ENCODE results near the gene MEMO1.
A peak's percentile ranks its signal among the peaks of the same experiment; 100 is the strongest.
"Not testable (repeated sequence)": the region's sequence is repeated elsewhere in the genome, so short reads cannot be mapped to it uniquely, and the experiment has no call there.

The MEMO1 gene

GRCh38 chr2:32010670-32011484 lies at the start of gene MEMO1:
MEMO1 (minus strand) TSS chr2:32011008; CDS start chr2:32010247, 761 bp downstream.
- peak; percentile 59 for DNase-seq (ENCODE audit: low spot score)

GRCh38 chr2:32060266-32060665 lies 49.5 kb upstream of the MEMO1 start:
- DNase-seq (ENCODE audit: low spot score): no peak

GRCh38 chr2:32058130-32058529 lies 47.3 kb upstream of the MEMO1 start:
- DNase-seq (ENCODE audit: low spot score): peak; percentile 48

DNA sequence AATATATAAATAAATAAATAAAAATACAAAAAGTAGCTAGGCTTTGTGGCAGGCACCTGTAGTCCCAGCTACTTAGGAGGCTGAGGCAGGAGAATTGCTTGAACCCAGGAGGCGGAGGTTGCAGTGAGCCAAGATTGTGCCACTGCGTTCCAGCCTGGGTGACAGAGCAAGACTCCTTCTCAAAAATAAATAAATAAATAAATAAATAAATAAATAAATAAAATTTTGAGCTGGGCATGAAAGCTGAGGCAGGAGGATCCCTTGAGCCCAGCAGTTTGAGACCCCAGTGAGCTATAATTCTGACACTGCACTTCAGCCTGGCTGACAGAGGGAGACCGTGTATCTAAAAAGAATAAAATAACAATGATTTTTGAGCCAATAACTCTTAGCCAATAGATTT lies 43.8 kb upstream of the MEMO1 start:
- DNase-seq (ENCODE audit: low spot score): not testable (repeated sequence)

- DNase-seq (ENCODE audit: low spot score): no peak
Observed at GRCh38 chr2:32051836-32052439, 41.1 kb upstream of the MEMO1 start.

DNA sequence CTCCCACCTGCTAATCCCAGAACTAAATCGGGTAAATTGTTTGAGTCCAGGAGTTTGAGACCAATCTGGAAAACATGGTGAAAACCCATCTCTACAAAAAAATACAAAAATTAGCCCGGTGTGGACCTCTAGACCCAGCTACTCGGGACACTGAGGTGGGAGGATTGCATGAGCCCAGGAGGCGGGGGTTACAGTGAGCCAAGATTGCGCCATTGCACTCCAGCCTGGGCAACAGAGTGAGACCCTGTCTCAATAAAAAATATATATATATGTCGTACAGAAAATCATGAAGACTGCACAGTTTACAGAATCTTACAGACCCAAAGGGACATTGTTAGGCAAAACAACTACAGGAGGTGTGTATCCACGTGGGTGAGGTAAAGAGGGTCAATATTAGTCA lies 32.8 kb upstream of the MEMO1 start:
- DNase-seq (ENCODE audit: low spot score): no peak

- DNase-seq (ENCODE audit: low spot score): peak; percentile 93
Observed at GRCh38 chr2:32039447-32040219, 28.8 kb upstream of the MEMO1 start, which contains the start of gene DPY30. DPY30 (minus strand) TSS chr2:32039805; CDS start chr2:32039456, 349 bp downstream.

DNA sequence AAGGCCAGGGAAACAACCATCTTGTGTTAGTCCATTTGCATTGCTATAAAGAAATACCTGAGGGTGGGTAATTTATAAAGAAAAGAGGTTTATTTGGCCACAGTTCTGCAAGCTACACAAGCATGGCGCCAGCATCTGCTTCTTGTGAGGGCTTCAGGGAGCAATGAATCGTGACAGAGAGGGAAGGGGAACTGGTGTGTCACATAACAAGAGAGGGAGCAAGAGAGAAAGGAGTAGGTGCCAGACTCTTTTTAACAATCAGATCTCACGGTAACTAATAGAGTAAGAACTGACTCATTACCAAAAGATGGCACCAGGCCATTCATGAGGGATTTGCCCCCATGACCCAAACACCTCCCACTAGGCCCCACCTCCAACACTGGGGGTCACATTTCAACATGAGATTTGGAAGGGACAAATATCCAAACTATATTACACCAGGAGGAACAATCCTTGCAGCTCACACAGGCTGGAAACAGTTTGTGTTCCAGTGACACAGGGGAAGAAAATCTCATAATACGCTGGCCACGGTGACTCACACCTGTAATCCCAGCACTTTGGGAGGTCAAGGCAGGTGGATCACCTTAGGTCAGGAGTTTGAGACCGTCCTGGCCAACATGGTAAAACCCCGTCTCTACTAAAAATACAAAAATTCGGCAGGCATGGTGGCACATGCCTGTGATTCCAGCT lies 23.5 kb upstream of the MEMO1 start:
- not testable (repeated sequence) for DNase-seq (ENCODE audit: low spot score)

- DNase-seq (ENCODE audit: low spot score): not testable (repeated sequence)
Observed at GRCh38 chr2:32018789-32019482, 8.1 kb upstream of the MEMO1 start.

DNA sequence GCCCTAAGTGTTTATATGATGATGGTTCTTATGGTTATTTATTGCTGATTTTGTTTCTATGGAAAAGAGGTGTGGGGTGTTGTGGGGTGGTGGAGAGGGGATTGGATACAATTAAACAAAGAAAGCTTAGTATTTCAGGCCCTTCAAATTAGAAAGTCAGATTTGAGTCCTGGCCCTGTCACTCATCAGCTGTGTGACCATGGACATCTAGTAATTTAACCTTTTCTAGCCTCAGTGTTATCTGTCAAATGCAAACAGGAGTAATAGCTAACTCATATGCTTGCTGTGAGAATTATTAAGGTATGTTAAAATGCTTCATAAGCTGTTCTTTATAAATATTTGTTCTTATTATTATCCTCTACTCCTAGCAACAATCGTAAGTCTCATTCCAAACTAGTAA lies 2.1 kb upstream of the MEMO1 start:
- DNase-seq (ENCODE audit: low spot score): no peak

GRCh38 chr2:32011485-32011960 lies 715 bp upstream of the MEMO1 start:
- DNase-seq (ENCODE audit: low spot score): no peak

GRCh38 chr2:32010280-32010669 lies 533 bp downstream of the MEMO1 start:
- peak; percentile 46 for DNase-seq (ENCODE audit: low spot score)

GRCh38 chr2:32009516-32010256 lies 1.1 kb downstream of the MEMO1 start:
- DNase-seq (ENCODE audit: low spot score): peak; percentile 38

- no peak for DNase-seq (ENCODE audit: low spot score)
Observed at GRCh38 chr2:32008805-32009515, 1.8 kb downstream of the MEMO1 start.

DNA sequence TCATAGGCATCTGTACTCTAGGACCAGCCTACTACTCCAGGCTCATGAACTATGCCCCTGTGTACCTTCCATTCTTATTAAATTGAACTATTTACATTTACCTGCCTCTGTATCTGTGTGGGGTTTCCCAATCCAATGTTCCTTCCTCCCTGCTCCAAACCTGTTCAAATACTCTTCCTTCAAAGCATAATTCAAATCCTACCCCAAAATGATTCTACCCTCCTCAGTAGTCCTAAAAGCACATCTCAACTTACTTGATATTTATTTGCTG lies 3.8 kb downstream of the MEMO1 start:
- no peak for DNase-seq (ENCODE audit: low spot score)

- no peak for DNase-seq (ENCODE audit: low spot score)
Observed at GRCh38 chr2:32005371-32005976, 5.3 kb downstream of the MEMO1 start.

DNA sequence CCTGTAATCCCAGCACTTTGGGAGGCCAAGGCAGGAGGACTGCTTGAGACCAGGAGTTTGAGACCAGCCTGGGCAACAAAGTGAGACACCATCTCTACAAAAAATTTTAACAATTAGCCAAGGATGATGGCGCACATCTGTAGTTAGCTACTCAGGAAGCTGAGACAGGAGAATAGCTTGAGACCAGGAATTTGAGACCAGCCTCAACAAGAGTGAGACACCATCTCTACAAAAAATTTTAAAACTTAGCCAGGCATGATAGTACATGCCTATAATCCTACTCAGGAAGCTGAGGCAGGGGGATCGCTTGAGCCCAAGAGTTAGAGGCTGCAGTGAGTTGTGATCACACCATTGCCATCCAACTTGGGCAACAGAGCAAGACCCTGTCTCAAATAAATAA lies 7.0 kb downstream of the MEMO1 start:
- no peak for DNase-seq (ENCODE audit: low spot score)

DNA sequence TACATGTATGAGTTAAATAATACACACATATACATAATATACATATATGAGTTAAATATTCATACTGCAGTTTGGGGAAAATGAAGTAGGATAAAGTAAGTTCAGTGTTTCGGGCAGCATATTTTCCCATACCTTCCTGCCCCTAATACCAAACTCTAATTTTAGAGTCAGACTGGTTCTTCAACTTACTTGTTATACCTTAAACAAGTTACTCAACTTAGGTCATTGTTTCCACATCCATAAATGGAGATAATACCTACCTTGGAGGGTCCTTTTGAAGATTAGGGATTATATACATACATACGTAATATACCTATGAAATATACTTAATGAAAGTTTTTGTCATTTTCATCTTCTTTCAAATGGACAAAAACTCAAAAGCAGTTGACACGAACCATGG lies 8.4 kb downstream of the MEMO1 start:
- DNase-seq (ENCODE audit: low spot score): no peak

GRCh38 chr2:31999438-31999837 lies 11.4 kb downstream of the MEMO1 start:
- no peak for DNase-seq (ENCODE audit: low spot score)

Measured in hematopoietic multipotent progenitor cell treated with erythropoietin and hydrocortisone succinate and interleukin-3 and kit ligand, for 15 days (in vitro differentiated cells).